Embryonic facial prominence (tissue), 1 donor: ENCODE data around the gene LLGL2.

Experiments used
- DNase-seq: peaks from one replicate; pipeline ENCODE4 v3.0.0-alpha.2; 2016; ENCODE audit errors: extremely low spot score

The LLGL2 gene

GRCh38 chr17:75521951-75522727 is 3.4 kb upstream of the LLGL2 start:
- no peak for DNase-seq

- DNase-seq = no peak
These were observed 1.9 kb upstream of the LLGL2 start for GRCh38 chr17:75523647-75524046.

- DNase-seq = no peak
These were observed 1.1 kb upstream of the LLGL2 start for GRCh38 chr17:75524269-75524969.

- no peak for DNase-seq
These were observed 483 bp downstream of the LLGL2 start for GRCh38 chr17:75525806-75526554.

- DNase-seq = no peak
These were observed 1.2 kb downstream of the LLGL2 start for GRCh38 chr17:75526555-75527270.

- no peak for DNase-seq
These were observed 5.6 kb downstream of the LLGL2 start for GRCh38 chr17:75530837-75531720.

- DNase-seq = no peak
These were observed 6.2 kb downstream of the LLGL2 start for GRCh38 chr17:75531721-75532072.

GRCh38 chr17:75535119-75535537 is 9.6 kb downstream of the LLGL2 start:
- no peak for DNase-seq

GRCh38 chr17:75535871-75536270 is 10.4 kb downstream of the LLGL2 start:
- DNase-seq = no peak

GRCh38 chr17:75536366-75536765 is 10.9 kb downstream of the LLGL2 start:
- DNase-seq = no peak

- no peak for DNase-seq
These were observed 14.7 kb downstream of the LLGL2 start for GRCh38 chr17:75539967-75540729.

- DNase-seq = no peak
These were observed 15.5 kb downstream of the LLGL2 start for GRCh38 chr17:75540923-75541503.

- no peak for DNase-seq
These were observed 16.7 kb downstream of the LLGL2 start for GRCh38 chr17:75542229-75542628.

GRCh38 chr17:75542728-75543336 is 17.3 kb downstream of the LLGL2 start:
- no peak for DNase-seq

- DNase-seq = no peak
These were observed 18.8 kb downstream of the LLGL2 start for GRCh38 chr17:75544250-75544649.

GRCh38 chr17:75546181-75546580 is 20.7 kb downstream of the LLGL2 start:
- DNase-seq = no peak

GRCh38 chr17:75547091-75547490 is 21.6 kb downstream of the LLGL2 start:
- DNase-seq = no peak

- no peak for DNase-seq
These were observed 23.3 kb downstream of the LLGL2 start for GRCh38 chr17:75548813-75549212.
